ENCODE results near the gene SSNA1. TPM values are rescaled to one million over a fixed set of nuclear protein-coding genes. Genes with fewer than 3 reads are reported as not detected.

SSNA1 gene
- total and polyA plus RNA-seq, 7 donors: 39.6 to 122 (median 93.2) TPM

DNA sequence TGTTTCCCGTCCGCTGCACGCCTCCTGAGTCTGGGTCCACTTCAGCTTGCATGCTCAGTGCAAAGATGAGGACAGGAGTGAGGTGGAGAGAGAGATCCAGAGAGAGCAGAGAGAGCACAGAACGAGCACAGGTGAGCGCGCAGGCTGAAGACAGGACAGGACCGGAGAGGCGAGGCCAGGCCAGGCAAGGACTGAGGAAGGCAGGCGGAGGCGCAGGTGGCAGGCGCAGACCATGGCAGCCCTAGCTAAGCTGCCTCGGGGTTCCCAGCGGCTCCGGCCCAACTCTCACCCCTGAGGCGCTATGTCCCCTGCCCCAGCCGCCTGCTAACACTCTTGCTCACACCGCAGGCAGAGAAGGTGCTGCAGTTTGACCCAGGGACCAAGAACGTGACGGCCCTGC, 39.8 kb upstream of the SSNA1 start:
- H3K27me3 ChIP-seq: peaks cover 3 to 59% (median 38%) of the 10 kb centered on the region in 3 donors

DNA sequence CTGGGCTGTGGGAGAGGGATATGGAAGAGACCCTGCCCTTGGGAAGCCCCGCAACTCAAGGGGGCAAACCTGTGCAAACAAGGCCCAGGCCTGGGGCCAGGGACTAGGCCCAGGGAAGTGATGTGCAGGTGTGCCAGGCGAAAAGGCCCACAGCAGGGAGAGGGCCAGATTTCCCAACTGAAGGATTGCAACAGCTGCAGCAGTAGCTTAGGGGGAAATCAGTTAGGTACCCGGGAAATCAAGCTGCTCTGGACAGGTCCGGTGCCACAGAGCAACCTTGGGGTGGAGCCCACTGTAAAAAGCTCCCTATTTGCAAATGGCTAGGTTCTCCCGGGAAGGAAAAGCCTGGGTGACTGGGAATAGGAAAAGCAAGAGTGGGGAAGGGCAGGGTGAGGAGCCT, 39.1 kb upstream of the SSNA1 start:
- Histone ChIP-seq H3K27ac (no peak overlapping the region), H3K4me1 (peaks cover 0 to 5% (median 0%) of the 10 kb centered on the region in 4 donors), H3K9me3 (no peaks in the 10 kb centered on the region), H3K4me3 (no peak overlapping the region), H3K36me3 (no peaks in the 10 kb centered on the region), H3K27me3 (peaks cover 3 to 60% (median 37%) of the 10 kb centered on the region in 3 donors)
- no peak for TF ChIP-seq POLR2A (IDR thresholded peaks at IDR 0.05)
- TF ChIP-seq POLR2AphosphoS5 (IDR thresholded peaks at IDR 0.05): no peak
- TF ChIP-seq EP300 (IDR thresholded peaks at IDR 0.05): no peak
- TF ChIP-seq, protein P1, sequence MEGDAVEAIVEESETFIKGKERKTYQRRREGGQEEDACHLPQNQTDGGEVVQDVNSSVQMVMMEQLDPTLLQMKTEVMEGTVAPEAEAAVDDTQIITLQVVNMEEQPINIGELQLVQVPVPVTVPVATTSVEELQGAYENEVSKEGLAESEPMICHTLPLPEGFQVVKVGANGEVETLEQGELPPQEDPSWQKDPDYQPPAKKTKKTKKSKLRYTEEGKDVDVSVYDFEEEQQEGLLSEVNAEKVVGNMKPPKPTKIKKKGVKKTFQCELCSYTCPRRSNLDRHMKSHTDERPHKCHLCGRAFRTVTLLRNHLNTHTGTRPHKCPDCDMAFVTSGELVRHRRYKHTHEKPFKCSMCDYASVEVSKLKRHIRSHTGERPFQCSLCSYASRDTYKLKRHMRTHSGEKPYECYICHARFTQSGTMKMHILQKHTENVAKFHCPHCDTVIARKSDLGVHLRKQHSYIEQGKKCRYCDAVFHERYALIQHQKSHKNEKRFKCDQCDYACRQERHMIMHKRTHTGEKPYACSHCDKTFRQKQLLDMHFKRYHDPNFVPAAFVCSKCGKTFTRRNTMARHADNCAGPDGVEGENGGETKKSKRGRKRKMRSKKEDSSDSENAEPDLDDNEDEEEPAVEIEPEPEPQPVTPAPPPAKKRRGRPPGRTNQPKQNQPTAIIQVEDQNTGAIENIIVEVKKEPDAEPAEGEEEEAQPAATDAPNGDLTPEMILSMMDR (IDR thresholded peaks at IDR 0.05): no peak
- no peak for DNase-seq
- WGBS, 2 donors: 67 to 81% methylated on average over 5 of the region's 5 CpGs
- intact Hi-C loops (cut with DNase I): no loop called here

More for the DNA sequence above, 39.8 kb upstream of the SSNA1 start:
- Histone ChIP-seq H3K4me1 (peaks cover 0 to 5% (median 0%) of the 10 kb centered on the region in 4 donors), H3K9me3 (no peaks in the 10 kb centered on the region), H3K4me3 (no peak overlapping the region), H3K27ac (no peak overlapping the region), H3K36me3 (no peaks in the 10 kb centered on the region)
- TF ChIP-seq POLR2A (IDR thresholded peaks at IDR 0.05) (no peak), POLR2AphosphoS5 (IDR thresholded peaks at IDR 0.05) (no peak)
- WGBS, 2 donors: 86 to 87% methylated on average over 19 of the region's 19 CpGs
- intact Hi-C loops (cut with DNase I): no loop called here
- no peak for DNase-seq

DNA sequence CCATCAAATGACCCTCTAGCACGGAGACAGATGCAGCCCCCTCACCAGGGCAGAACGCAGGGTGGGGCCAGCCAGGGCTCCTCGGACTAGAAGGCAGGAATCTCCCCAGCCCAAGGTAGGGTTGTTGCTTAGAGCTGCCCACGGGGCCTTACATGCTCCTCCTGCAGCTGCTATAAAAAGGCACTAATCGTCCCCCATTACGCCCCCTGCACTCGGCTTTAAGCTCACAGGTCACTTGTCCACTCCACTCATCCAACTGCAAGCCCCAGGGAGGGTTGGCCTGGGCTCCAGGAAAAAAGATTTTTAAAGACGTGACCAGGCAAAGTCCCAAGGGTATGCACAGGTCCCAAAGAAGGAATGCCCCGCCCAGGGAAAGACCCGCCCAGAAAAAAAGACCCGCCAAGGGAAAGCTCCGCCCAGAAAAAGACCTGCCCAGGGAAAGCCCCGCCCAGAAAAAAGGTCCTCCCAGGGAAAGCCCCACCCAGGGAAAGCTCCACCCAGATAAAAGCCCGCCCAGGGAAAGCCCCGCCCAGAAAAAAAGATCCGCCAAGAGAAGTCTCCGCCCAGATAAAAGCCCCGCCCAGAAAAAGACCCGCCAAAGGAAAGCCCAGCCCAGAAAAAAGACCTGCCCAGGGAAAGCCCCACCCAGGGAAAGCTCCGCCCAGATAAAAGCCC, 38.4 kb upstream of the SSNA1 start:
- intact Hi-C loops (cut with DNase I): no loop called here
- peaks cover 3 to 64% (median 37%) of the 10 kb centered on the region in 3 donors for H3K27me3 ChIP-seq
- peaks cover 0 to 5% (median 0%) of the 10 kb centered on the region in 4 donors for H3K4me1 ChIP-seq
- no peak for DNase-seq
- no peaks in the 10 kb centered on the region for H3K36me3 ChIP-seq
- H3K4me3 ChIP-seq: no peak overlapping the region
- no peaks in the 10 kb centered on the region for H3K9me3 ChIP-seq
- TF ChIP-seq POLR2A (IDR thresholded peaks at IDR 0.05) (no peak), POLR2AphosphoS5 (IDR thresholded peaks at IDR 0.05) (no peak), EP300 (IDR thresholded peaks at IDR 0.05) (no peak)
- TF ChIP-seq, protein P1 (IDR thresholded peaks at IDR 0.05): no peak
- WGBS, 2 donors: 49 to 58% methylated on average over 20 of the region's 20 CpGs
- H3K27ac ChIP-seq: no peak overlapping the region

DNA sequence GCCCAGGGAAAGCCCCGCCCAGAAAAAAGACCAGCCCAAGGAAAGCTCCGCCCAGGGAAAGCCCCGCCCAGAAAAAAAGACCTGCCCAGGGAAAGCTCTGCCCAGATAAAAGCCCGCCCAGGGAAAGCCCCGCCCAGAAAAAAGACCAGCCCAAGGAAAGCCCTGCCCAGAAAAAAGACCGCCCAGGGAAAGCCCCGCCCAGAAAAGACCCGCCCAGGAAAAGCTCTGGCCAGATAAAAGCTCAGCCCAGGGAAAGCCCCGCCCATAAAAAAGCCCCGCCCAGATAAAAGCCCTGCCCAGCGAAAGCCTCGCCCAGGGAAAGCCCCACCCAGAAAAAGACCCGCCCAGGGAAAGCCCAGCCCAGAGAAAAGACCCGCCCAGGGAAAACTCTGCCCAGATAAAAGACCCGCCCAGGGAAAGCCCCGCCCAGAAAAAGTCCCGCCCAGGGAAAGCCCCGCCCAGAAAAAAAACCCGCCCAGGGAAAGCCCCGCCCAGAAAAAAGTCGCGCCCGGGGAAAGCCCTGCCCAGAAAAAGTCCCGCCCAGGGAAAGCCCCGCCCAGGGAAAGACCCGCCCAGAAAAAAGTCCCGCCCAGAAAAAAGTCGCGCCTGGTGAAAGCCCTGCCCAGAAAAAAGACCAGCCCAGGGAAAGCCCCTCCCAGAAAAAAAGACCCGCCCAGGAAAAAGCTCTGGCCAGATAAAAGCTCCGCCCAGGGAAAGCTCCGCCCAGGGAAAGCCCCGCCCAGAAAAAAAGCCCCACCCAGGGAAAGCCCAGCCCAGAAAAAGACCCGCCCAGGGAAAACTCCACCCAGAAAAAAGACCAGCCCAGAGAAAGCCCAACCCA, 37.6 kb upstream of the SSNA1 start:
- WGBS, 2 donors: 18 to 35% methylated on average over 34 of the region's 34 CpGs
- DNase-seq: no peak
- Histone ChIP-seq H3K4me1 (peaks cover 0 to 5% (median 0%) of the 10 kb centered on the region in 4 donors), H3K36me3 (no peaks in the 10 kb centered on the region), H3K27me3 (peaks cover 3 to 67% (median 40%) of the 10 kb centered on the region in 3 donors), H3K27ac (no peak overlapping the region), H3K4me3 (no peak overlapping the region), H3K9me3 (no peaks in the 10 kb centered on the region)
- TF ChIP-seq POLR2AphosphoS5 (IDR thresholded peaks at IDR 0.05) (no peak), POLR2A (IDR thresholded peaks at IDR 0.05) (no peak), EP300 (IDR thresholded peaks at IDR 0.05) (no peak)
- TF ChIP-seq, protein P1 (IDR thresholded peaks at IDR 0.05): no peak
- intact Hi-C loops (cut with DNase I): no loop called here

DNA sequence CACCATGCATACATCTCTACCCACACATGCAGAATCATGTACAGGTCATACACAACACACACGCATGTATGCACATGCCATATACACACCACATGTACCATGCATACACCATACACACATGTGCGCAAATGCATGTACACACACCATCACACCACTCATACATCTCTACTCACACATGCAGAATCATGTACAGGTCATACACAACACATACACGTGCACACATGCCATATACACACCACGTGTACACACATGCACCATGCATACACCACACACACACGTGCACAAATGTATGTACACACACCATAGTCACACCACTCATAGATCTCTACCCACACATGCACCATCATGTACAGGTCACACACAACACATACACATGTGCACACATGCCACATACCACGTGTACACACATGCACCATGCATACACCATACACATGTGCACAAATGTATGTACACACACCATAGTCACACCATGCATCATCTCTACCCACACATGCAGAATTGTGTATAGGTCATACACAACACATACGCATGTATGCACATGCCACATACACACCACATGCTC, 35.6 kb upstream of the SSNA1 start:
- H3K36me3 ChIP-seq: no peaks in the 10 kb centered on the region
- H3K27ac ChIP-seq: no peak overlapping the region
- H3K27me3 ChIP-seq: peaks cover 13 to 67% (median 40%) of the 10 kb centered on the region in 3 donors
- DNase-seq: no peak
- peaks cover 0 to 14% (median 7%) of the 10 kb centered on the region in 4 donors for H3K4me1 ChIP-seq
- intact Hi-C loops (cut with DNase I): no loop called here
- WGBS, 2 donors: 90 to 93% methylated on average over 7 of the region's 7 CpGs
- TF ChIP-seq POLR2AphosphoS5 (IDR thresholded peaks at IDR 0.05) (no peak), EP300 (IDR thresholded peaks at IDR 0.05) (no peak), POLR2A (IDR thresholded peaks at IDR 0.05) (no peak)
- TF ChIP-seq, protein P1 (IDR thresholded peaks at IDR 0.05): no peak
- H3K9me3 ChIP-seq: no peaks in the 10 kb centered on the region
- no peak overlapping the region for H3K4me3 ChIP-seq
